ENCODE data around the gene PLIN1.

The PLIN1 gene

GRCh38 chr15:89671687-89672086, 7.5 kb downstream of the PLIN1 start:
- no peak for DNase-seq

DNA sequence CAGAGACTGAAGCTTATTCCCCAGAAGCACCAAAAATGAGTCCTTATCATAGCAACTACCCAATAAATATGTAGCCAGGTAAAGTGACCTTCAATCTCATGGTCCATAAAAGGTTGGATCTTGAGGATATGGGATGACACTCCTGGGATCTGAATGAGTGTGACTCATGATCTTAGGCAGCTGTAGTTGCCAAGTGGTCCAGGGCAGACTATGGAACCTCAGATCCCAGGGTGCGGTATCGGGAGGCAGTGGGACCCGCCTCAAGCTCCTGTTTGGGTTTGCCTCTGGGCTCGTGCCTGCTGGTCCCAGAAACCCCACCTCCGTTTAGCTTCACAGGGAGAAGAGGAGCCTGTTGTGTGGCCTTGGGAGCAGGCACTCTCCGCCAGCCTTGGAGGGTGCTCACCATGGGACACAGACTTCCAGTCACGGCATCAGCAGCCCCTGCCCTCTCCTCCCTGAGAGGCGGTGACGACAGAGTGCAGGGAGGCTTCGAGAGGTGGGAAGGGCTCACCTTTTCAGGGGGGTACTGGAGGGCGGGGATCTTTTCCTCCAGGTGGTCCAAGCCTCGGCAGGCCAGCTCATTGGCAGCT, 8.1 kb downstream of the PLIN1 start:
- no peak for DNase-seq

- DNase-seq, result no peak
Measured at GRCh38 chr15:89669941-89670340, 9.2 kb downstream of the PLIN1 start.

DNA sequence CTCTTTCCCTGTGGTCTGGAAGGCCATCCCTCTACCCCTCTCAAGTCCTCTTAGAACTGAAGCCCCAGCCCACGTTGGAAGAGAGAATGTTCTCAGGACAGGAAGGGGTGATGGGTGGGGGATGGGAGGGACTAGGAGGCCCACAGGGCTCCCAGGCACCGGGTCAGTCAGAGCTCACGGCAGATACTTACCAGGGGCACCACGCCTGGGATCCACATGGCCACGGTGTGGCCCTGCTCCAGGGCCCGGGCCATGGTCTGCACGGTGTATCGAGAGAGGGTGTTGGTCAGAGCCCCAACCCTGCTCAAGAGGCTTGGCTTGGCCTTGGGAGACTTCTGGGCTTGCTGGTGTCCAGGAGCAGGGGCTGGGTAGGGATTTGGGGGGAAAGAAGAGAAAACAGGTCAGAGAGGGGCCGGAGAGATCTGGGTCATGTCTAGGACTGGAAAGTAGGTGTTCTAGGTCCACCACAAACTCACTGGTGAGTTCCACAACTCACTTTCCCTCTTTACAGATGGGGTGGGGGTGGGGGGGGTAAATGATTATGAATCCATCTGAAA, 9.8 kb downstream of the PLIN1 start:
- DNase-seq, result no peak

DNA sequence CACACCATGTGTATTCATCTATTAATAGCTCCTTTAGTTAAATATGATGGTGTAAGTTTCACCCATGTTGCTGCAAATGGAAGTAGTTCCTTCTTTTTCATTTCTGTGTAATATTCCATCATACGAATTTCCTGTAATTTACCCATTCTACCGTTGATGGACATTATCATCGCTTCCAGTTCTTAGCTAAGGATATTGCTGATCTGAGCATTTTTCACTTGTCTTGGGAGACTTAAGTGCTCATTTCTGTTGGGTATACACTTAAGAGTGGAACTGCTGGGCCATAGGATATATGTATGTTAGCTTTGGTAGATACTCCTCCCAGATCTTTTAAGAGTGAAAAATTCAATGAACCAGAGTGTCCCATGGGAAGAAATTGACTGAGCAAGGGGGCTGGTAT, 11.0 kb downstream of the PLIN1 start:
- DNase-seq, result no peak

- DNase-seq, result no peak
Measured at GRCh38 chr15:89667706-89667960, 11.5 kb downstream of the PLIN1 start.

- no peak for DNase-seq
Measured at GRCh38 chr15:89666858-89667705, 12.1 kb downstream of the PLIN1 start.

DNA sequence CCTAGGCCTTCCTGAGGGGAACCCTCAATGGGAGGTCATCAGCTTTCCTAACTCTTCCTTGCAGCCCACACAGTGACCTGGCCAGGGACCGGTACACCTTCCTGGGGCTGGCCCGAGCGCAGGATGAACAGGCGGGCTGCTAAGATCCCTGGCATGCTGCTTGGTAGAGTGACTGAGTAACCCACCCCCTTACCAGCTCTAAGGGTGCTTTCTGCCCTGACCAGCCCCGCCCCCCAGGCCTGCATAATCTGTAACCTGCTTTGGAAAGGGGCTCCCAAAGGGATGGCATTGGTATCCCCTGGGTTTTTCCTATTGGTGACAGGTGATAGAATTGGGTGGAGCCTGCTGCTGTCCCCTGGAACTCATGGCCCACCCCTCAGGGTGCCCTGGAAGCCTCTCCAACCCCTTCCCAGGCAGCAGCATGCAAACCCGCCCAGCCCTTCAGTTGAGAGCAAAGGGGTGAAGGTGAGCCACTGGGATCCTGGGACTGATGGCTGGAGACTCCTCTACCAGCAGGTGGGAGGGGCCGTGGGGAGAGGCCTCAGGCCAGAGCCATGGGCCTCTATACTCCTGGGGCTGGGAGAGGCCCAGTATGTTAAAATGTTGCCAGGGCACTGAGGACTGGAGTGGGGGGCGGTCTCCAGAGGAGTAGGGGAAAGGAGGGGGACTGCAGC, 12.8 kb downstream of the PLIN1 start:
- no peak for DNase-seq

DNA sequence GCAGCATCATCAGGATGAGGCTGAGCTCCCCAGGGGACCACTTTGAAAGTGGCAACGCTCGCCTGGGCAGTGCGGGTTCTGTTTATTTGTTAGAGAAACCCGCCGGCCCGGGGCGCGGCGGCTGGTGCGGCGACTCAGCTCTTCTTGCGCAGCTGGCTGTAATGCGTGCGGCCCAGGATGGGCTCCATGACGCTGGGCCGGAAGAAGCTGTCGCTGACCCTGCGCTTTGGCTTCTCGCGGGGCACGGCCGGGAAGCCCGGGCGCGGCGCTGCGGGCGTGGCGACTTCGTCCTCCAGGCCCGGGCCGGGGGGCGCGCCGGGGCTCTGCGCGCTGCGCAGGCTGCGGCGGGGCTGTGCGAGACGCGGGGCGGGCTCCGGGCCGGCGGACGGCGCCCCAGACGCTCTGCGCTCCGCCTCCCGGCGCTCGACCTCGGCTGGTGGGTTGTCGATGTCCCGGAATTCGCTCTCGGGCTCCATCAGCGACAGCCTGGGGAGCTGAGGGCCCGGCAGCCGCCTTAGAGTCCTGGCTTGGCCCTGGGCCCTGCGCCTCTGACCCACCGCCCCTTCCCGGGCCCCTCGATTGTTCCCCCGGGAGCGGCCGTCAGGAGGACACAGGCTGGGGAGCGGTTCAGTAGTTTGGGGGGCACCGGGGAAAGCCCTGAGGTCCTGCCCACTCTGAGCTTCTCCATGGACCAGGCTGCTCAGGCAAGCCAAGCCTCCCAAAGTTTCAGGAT, 13.6 kb downstream of the PLIN1 start:
- peak; percentile 77 for DNase-seq

GRCh38 chr15:89664441-89665350, 14.5 kb downstream of the PLIN1 start:
- DNase-seq, result no peak

DNA sequence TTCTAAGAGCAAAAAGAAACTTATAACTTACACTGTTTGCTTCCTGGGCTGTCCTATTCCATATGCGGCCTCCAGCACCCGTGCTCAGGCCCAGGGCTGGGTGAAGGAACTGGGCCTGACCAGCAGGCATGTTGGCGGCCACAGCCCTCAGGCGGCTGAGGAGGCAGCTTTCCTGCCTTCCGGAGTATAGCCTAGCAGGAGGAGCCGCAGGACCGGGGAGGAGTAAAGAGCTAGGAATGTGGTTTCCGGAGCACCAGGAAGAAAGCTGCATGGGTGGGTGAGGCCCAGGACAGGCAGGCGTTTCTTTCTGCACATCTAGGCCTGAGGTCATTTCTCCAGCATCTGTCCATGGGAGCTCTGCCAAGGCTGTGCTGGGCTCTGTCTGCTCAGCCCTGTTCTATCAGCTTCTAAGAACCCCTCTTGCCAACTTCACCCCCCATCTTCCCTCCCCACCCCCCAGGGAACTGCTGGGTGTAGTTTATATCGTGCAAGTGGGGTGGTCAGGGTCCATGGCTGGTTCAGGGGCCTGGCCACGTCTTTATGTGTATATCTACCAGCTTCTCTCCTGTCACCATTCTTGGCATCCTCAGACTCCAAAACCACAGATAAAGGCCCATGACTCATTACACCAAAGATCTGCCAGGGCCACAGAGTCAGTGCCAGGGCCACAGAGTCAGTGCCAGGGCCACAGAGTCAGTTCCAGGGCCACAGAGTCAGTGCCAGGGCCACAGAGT, 16.1 kb downstream of the PLIN1 start:
- no peak for DNase-seq

- no peak for DNase-seq
Measured at GRCh38 chr15:89660556-89660955, 18.6 kb downstream of the PLIN1 start.

GRCh38 chr15:89659295-89659694, 19.9 kb downstream of the PLIN1 start:
- no peak for DNase-seq

- DNase-seq, result no peak
Measured at GRCh38 chr15:89657686-89658200, 21.4 kb downstream of the PLIN1 start.

DNA sequence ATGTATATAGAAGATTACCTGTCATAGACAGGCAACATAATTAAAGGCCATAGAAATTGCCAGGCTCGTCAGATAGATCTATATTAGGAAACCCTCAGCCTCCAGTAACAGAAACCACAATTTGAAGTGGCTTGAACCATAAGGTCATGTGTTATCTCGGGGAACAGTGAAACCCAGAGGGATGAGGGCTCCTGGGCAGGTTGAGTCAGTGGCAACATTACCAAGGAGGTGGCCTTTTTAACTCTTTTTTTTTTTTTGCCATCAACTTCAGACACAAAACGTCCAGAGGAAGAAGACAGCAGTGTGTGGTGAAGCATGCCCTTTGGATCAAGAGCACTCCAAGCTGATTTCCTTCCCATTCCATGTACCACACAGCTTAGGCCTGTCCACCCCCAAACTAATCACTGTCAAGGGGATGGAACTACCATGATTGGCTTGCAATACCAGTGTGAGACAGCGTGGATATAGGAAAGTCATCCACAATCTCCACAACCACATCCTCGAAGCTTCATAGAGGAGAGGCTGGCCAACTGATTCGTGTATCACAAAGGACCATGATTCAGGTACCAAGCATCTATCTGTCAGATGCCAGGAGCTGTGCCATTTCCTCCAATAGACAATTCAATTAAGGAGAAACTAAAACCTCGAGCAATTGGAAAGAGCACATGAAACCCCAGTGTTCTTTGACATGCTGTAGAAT, 22.9 kb downstream of the PLIN1 start:
- DNase-seq, result no peak

- DNase-seq, result peak; percentile 78
Measured at GRCh38 chr15:89654847-89655805, 24.0 kb downstream of the PLIN1 start, which contains the start of gene KIF7. TSS of gene KIF7 (minus strand) at chr15:89655467. CDS start at chr15:89652930, 2,537 bp downstream.

- DNase-seq, result no peak
Measured at GRCh38 chr15:89654301-89654761, 24.8 kb downstream of the PLIN1 start.

- DNase-seq, result no peak
Measured at GRCh38 chr15:89653578-89653977, 25.6 kb downstream of the PLIN1 start.

DNA sequence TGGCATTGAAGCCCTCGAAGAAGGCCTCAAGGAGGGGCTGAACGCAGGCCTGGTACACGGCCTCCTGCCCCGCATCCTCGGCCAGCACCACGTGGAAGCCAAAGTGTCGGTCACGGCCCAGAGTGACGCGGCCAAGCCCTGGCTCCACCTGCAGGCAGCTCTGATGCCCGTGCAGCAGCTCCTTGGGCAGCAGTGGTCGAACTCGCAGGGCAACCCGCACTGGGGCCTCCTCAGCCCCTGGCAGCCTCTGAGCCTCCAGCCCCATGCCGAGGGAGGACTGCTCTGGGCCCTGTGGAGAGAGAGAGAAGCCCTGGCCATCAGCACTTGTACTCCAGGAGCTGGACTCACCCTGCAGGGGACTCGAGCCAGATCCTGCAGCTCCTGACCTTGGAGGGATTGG, 26.5 kb downstream of the PLIN1 start:
- no peak for DNase-seq
